ENCODE results near the gene ZCCHC2.

ZCCHC2 gene

DNA sequence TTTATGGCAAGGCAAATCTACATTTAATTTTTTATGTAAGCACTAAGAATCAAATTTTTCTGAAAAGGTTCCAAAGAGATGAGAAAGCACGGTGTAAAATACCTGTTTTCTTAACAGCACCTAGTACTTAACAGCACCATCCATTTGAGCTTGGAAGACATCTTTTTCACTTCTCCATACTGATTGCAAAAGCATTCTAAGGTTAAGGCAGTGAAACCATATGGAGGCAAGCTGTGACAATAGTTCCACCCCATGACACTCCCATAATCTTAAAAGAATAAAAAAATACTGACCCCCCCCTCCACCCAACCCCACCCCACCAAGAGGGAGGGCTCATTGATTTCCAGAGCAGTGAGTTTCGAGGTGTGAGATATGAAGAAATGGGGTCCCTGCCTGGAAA lies 60.6 kb downstream of the ZCCHC2 start:
- DNase-seq, result no peak

GRCh38 chr18:62584241-62585120 lies 61.7 kb downstream of the ZCCHC2 start:
- DNase-seq, result peak; percentile 86

DNA sequence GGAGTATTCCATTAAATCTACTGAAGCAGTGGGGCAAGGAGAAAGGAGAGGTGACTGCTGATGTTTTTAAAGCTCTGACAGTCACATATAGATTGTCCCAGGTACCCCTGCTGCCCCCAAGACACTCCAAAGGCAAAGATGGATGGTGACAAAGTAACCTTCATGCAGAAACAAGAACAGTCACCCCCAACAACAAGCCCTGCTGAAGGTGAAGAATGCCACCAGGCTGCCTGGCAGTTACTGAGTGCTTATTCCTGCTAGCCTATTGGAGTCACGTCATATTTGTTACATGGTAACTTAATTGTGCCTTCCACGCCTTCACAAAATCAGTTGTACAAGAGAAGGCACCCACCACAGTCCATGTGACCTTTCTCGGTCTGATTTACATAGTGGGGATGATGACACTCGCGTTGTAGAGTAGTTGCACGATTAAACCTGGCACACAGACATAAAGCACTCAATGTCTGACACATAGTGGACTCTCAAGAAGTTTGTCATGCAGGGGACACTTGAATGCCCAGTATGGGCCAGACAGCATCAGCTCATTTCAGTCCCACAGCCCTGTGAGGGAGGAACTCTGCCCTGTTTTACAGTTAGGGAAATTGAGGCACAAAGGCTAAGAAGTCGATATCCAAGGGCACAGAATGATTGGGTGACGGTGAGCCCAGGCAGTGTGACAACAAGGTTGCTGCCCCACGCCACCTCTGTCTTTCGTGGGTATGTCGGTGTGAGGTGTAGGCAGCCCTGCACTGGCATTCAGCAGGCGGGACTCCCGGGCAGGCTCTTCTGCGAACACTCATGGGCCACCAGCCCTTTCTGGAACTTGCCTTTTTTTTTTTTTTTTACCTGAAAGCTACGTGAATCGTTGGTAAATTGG lies 62.7 kb downstream of the ZCCHC2 start:
- peak; percentile 75 for DNase-seq

- DNase-seq, result peak; percentile 91
These were observed 63.4 kb downstream of the ZCCHC2 start for GRCh38 chr18:62586151-62586774.

DNA sequence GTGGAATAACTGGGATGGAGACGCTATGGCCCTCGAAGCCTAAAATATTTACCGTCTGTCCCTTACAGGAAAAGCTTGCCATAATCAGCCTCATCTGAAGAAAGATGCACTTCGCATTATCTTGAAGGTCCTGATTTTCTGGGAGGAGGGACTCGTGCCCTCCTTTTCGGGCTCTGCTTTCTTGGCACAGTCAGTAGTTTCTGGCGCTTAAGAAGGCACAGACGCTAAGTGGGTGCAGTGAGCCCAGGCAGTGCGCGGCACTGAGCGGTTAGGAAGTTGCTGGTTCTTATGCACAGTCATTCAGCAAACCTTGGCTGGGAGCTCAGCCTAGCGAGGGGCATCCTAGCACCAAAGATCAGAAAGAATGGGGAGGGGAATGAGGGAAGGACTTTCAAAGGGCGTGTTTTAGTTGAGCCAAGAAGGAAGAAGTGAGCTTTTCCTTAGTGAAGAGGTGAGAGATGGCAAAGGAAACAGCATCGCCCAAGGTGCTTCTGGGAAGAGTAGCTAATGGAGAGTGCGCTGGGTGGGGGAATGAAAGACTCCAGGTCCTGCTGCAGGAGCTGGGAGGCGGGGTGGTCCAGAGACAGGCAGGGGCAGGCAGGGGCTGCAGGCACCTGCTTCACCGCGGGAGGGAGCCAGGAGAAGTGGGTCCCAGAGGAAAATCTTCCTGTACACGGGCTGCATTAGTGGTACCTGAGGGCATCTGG lies 64.1 kb downstream of the ZCCHC2 start:
- DNase-seq, result peak; percentile 42

DNA sequence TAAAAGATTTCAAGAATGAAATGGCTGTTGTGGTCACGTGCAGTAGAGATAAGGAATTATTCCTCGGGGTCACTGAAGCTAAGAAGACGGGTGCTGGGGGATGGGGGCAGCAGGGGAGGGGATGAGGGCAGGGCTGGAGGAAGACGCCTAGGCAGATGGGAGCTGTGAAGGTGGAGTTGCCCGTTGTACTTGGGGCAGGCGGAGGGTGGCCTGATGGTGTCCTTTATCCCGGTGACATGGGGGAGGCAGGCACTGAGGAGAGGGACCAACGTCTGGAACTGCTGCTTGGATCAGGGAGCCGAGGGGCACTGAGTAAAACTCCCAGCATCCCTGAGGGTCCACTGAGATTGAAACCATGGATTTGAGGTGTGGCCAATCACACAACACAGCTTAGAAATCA lies 64.9 kb downstream of the ZCCHC2 start:
- DNase-seq, result peak; percentile 49

- DNase-seq, result peak; percentile 45
These were observed 65.4 kb downstream of the ZCCHC2 start for GRCh38 chr18:62588217-62588616.

DNA sequence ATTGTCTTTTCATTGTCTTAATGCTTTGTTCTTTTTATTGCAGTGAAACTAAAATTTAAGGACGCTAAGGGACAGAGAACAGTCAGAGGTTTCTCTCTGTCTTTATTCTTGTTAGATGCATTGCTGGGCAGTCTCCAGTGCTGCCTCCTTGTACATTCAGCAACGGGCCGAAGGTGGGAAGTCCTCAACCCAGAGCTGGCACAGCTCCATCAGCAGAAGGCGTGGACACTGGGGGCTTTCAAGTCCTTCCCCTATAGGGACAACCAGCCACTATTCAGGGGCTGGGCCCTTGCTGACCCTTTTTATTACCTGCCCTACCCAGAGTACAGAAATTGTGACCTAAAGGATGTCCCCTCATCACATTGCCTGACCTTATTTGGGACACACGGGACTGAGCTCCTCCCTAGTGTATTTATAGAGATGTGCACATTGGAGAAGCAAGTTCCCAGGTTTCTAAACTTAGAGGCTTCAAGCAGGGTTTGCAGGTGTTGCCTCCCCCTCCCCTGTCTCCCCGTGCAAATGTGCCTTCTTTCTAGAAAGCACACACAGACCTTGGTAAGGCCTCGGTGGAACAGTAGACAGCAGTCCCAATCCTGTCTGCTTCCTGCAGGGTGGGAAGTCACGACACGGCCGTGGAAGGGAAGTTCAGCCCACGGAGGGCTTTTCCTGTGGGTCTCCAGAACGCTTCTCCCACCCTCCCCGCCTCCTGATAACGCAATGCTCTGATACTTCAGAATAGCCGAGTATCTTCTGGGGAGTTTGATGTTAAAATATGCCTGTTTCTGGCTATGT lies 68.2 kb downstream of the ZCCHC2 start:
- DNase-seq, result peak; percentile 36

GRCh38 chr18:62596145-62597005 lies 73.5 kb downstream of the ZCCHC2 start:
- DNase-seq, result peak; percentile 53

- DNase-seq, result no peak
These were observed 79.0 kb downstream of the ZCCHC2 start for GRCh38 chr18:62601871-62602270.

DNA sequence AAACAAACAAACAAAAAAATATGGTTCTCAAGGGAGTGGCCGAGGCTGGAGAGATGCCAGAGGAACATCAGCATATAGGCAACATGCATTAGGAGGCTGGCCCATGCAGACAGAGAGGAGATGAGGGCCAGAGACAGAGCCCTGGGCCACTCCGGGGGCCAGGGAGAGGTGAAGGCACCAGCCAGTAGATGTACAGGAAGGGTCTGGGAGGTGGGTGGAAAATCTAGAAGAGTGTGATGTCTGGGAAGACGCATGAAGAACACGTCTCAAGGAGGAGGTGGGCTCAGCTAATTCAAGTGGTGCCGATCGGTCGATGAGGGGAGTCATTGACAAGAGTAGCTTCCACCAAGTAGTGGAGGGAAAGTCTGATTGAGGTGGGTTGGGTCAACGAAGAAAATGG lies 79.9 kb downstream of the ZCCHC2 start:
- no peak for DNase-seq

- no peak for DNase-seq
These were observed 80.4 kb downstream of the ZCCHC2 start for GRCh38 chr18:62603211-62603610.

DNA sequence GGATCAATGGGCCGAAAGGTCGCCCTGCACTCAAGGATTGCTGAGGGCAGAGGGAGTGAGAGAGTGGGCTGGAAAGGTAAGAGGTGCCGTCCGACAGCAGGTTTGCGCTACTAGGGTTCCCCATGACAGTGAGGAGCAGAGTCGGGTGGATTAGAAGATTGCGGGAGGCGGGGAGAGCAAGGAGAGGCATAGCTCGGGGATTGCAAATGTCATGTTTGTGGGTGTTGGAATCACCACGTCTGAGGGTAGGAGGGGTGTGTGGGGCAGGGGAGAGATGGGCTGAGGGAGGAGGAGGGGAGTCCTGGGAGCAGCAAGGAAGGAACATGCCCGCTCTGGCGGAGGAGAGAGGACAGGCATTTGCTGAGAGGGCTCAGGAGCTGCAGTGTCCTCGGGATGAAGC lies 81.2 kb downstream of the ZCCHC2 start:
- DNase-seq, result no peak

- DNase-seq, result no peak
These were observed 82.9 kb downstream of the ZCCHC2 start for GRCh38 chr18:62605685-62606084.

DNA sequence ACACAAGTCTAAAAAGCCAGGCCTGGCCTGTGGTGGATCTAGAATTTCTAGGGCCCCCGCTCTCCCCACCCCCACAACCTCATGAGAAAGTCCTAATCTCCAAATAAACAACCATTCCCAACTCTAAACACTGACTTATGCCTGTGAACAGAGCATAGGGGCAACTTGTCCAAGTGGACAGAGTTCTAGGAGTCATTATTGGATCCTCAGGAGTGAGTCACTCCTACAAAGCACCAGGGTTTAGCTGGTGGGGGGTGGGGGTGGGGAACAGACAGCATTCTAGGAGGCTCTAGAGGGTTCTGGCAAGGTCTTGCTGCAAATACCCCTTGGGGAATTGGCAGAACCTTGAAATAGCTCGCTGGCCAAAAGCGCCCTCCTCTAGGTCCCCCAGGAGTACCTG lies 83.3 kb downstream of the ZCCHC2 start:
- DNase-seq, result no peak

GRCh38 chr18:62607302-62607701 lies 84.5 kb downstream of the ZCCHC2 start:
- DNase-seq, result no peak

- no peak for DNase-seq
These were observed 85.0 kb downstream of the ZCCHC2 start for GRCh38 chr18:62607708-62608428.

DNA sequence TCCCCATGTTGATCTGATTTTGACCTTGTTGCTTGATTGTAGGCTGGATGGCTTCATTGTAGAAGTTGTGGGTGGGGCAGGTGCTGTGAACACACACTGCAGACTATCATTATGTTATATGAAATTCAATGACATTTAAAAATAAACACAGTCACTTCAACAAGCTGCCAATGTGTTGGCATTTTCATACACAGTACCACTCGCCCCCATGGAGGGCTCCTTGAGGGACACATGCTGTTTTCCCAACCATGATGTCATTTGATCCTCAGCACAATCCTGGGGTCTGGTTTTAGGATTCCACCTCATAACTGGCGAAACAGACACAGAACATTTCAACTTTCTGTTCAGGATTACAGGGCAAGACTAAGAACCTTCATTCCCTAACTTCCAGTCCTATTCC lies 86.9 kb downstream of the ZCCHC2 start:
- no peak for DNase-seq

- DNase-seq, result no peak
These were observed 87.5 kb downstream of the ZCCHC2 start for GRCh38 chr18:62610351-62610700.

DNA sequence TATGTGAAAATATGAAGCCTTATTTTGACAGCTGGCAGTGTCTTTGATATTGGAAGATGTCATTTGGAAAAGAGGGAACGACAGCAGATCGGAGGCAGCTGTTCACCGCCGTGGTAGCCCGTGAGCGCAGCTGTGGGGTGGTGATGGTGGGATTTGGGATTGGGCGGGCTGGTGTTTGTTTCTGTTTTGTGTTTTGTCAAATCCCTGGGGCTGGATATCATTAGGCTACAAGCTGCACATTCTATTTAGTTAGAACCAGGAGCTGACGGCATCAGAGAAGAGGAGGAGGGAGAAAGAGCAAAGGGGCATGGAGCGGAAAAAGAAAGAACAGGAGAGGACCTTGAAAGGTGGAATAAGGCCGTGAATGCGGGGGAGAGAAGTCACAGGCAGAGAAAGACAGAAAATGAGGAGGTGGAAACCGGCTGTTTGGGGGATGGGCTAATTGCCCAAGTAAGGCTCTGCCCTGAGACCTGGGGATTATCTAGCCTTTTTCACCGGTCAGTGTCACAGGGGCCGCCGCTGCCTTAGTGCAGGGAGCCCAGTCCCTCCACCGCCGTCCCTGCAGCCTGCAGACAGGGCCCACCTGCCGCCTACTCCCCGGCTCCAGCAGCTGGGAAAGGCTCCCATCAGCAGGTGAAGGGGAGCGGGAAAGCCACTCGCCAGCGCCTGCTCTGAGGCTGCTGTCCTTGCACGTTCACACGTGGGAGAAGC lies 88.0 kb downstream of the ZCCHC2 start:
- no peak for DNase-seq
